Naive thymus-derived CD8-positive, alpha-beta T cell (primary cell): Measurements from ENCODE around the gene MRPL32. TPM values are rescaled to one million over a fixed set of nuclear protein-coding genes. Genes with fewer than 3 reads are reported as not detected.

Experiments
- ATAC-seq, 2 donors: fragments of 150-1000 bp; cut with Tn5 transposase in 1 of 2; sonication (Bioruptor Pico), chemical (Tn5 transposase) in 1 of 2; 1 replicate in 1 of 2; 2 replicates in 1 of 2; pipeline ENCODE4 v1.10.0; 2021; ENCODE audit warnings: mild to moderate bottlenecking in 2 of 2, moderate library complexity in 2 of 2
- POLR2A ChIA-PET: fragments of 350-600 bp; sonication (Branson Sonifier 250); formaldehyde crosslinking; loops from one replicate; lab custom pipeline; 2021; ENCODE audit warnings: antibody characterized with exemption; lab: Charles Lee
- DNase-seq, 10 donors: peaks; one replicate each; pipeline versions ENCODE4 v3.0.0 to v3.0.0-alpha.2; 2020 to 2022
- H3K27ac Mint-ChIP-seq, 10 donors: one replicate each; pipeline ENCODE4 v1.8.0; 2020 to 2022; ENCODE audit warnings: mild to moderate bottlenecking in 10 of 10, mixed read lengths in 10 of 10, moderate library complexity in 4 of 10, inconsistent platforms in 1 of 10
- H3K27me3 Mint-ChIP-seq, 5 donors: one replicate each; pipeline ENCODE4 v1.8.0; 2021 to 2022; ENCODE audit warnings: mixed read lengths in 5 of 5
- H3K36me3 Mint-ChIP-seq, 3 donors: one replicate each; pipeline ENCODE4 v1.8.0; 2020 to 2022; ENCODE audit warnings: mixed read lengths in 3 of 3, mild to moderate bottlenecking in 2 of 3, inconsistent platforms in 1 of 3
- H3K4me1 Mint-ChIP-seq, 4 donors: one replicate each; pipeline ENCODE4 v1.8.0; 2021 to 2022; ENCODE audit warnings: mixed read lengths in 4 of 4
- H3K4me3 Mint-ChIP-seq, 10 donors: one replicate each; pipeline ENCODE4 v1.8.0; 2020 to 2022; ENCODE audit warnings: mild to moderate bottlenecking in 10 of 10, mixed read lengths in 10 of 10, moderate library complexity in 6 of 10, inconsistent platforms in 1 of 10
- H3K9me3 Mint-ChIP-seq, 9 donors: one replicate each; pipeline ENCODE4 v1.8.0; 2020 to 2022; ENCODE audit warnings: mixed read lengths in 9 of 9, mild to moderate bottlenecking in 3 of 9, inconsistent platforms in 1 of 9, moderate library complexity in 1 of 9
- polyA plus RNA-seq, 3 donors: library from polyadenylated mRNA; unstranded; fragments of 300-500 nt; fragmentation: Illumina TruSeq; gene quantifications; one replicate each; pipeline ENCODE4 v1.2.3, GENCODE V29; 2021
- total RNA-seq, 8 experiments: library from RNA in 2 of 8; stranded (reverse) in 2 of 8; gene quantifications; one replicate each; pipeline ENCODE4 v1.2.3 and lab custom pipeline; 2021 to 2026

The MRPL32 gene
- total and polyA plus RNA-seq, 5 experiments from 2014 or later: 27.6 to 59.2 (median 43.5) TPM

DNA sequence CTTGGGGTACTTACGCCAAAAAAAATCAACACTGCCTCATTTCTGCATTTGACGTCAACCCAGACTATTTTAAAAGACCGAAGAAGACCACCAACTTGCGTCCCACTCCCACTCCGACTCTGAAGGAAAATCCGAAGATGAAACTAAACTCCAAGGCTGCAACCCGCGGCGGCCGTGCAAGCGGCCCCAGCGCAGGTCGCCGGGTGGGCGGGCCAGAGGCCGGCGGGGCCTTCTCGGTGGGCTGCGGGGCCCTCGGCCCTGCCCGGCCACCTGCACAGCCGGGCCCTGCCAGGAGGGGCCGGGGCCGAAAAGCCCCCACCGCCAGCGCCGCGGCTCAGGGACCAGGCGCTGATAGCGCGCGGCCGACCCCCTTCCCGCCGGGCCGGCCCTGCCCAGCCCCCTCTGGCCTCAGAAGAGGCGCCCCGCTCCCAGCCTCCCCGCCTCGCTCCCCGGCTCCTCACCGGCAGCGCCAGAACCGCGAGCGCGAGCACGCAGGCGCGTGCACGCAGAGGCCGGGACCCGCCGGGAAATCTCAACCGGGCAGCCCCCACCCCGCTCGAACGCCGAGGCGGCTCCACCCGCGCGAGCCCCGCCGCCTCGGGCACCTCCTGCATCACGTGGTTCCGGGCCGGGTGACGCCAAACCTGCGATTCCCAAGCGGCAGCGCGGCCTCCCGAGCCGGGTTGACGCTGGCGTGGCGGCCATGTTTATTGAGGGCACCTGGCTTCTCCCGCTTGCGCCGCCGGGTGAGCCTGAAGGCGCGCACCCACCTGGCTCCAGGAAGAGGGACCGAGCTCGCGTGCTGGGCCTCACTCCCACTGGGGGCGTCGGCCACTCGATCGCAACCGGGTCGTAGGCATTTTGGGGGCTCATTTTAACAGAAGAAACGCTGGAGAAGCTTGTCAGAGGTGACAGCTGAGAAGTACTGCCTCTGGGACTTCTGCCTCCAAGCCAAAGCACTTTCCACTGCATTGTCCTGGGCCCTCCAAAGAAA is 20.4 kb upstream of the MRPL32 start, which contains the start of gene C7orf25:
Gene C7orf25 (minus strand): TSS at position 617 of the 994 bp plus-strand sequence. CDS start 1,170 bp downstream, outside the sequence.
- DNase-seq (peak; percentile 93 to 97 (median 95)), ATAC-seq (peak; percentile 88 to 93)
- Mint-ChIP-seq H3K4me1 (peaks cover 37 to 76% (median 58%) of the 10 kb centered on the region in 4 donors), H3K27ac (peak within 1 kb of the TSS; percentile 89 to 97 (median 95)), H3K4me3 (peak within 1 kb of the TSS; percentile 84 to 97 (median 93)), H3K9me3 (no peaks in the 10 kb centered on the region), H3K36me3 (peaks cover 0 to 17% (median 2%) of the 10 kb centered on the region in 3 donors), H3K27me3 (no peaks in the 10 kb centered on the region)
- POLR2A ChIA-PET: interaction anchor here (0.7 to 4.8 kb wide), 9 partner anchors 8 to 1578 kb away, joined by 3 to 30 read pairs (median 5); partner anchors contain the start of genes MRPL32 and PSMA2

DNA sequence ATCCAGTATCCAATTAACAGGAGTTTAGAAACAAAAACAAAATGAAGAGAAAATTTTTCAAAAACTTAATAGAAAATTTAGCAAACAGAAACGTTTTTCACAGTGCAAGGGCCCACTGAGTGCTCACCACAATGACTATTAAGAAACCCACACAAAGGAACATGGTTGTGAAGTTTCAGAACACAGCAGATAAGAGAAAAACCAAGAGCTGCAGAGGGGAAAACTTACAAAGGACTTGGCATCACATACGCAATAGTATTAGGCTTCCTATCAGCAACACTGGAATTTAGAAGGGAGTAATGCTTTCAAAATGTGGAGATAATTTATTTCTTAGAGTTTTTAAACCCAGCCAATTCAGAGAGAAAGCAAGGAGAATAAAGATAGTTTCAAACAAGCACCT is 18.6 kb upstream of the MRPL32 start:
- Mint-ChIP-seq H3K4me1 (peaks cover 31 to 63% (median 50%) of the 10 kb centered on the region in 4 donors), H3K27ac (peak overlapping the region; percentile 76 to 97 (median 93)), H3K27me3 (no peaks in the 10 kb centered on the region), H3K9me3 (no peaks in the 10 kb centered on the region), H3K36me3 (peaks cover 0 to 34% (median 7%) of the 10 kb centered on the region in 3 donors), H3K4me3 (peak overlapping the region; percentile 10 to 88 (median 77))
- ATAC-seq (peak in 1 of 2 donors; percentile 44), DNase-seq (peak in 3 of 10 donors; percentile 39 to 55 (median 53))
- POLR2A ChIA-PET: interaction anchor here (0.7 to 4.8 kb wide), 2 partner anchors 18 to 1046 kb away, joined by 3 to 30 read pairs; partner anchors contain the start of genes MRPL32 and PSMA2

DNA sequence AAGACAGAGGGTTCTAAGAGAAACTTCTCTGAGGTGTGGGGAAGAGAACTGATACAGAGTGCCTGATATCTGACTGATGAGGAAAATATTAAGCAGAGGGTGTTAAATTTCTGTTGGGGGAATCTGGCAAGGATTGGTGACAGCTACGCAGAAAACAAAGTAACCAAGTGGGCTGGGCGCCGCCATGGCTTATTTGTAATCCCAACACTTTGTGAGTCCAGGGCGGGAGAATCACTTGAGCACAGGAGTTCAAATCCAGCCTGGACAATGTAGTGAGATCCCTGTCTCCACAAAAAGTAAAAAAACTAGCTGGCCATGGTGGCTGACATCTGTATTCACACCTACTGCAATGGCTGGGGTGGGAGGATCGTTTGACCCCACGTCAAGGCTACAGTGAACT is 18.2 kb upstream of the MRPL32 start:
- POLR2A ChIA-PET: interaction anchor here (0.7 to 4.8 kb wide), 2 partner anchors 18 to 1045 kb away, joined by 3 to 30 read pairs; partner anchors contain the start of genes MRPL32 and PSMA2
- H3K9me3 Mint-ChIP-seq: no peaks in the 10 kb centered on the region
- ATAC-seq (no peak), DNase-seq (no peak)
- H3K36me3 Mint-ChIP-seq: peaks cover 0 to 38% (median 7%) of the 10 kb centered on the region in 3 donors
- no peaks in the 10 kb centered on the region for H3K27me3 Mint-ChIP-seq
- H3K4me3 Mint-ChIP-seq: peak overlapping the region in 9 of 10 donors; percentile 10 to 88 (median 84)
- peaks cover 32 to 60% (median 50%) of the 10 kb centered on the region in 4 donors for H3K4me1 Mint-ChIP-seq
- H3K27ac Mint-ChIP-seq: peak overlapping the region; percentile 76 to 97 (median 93)

DNA sequence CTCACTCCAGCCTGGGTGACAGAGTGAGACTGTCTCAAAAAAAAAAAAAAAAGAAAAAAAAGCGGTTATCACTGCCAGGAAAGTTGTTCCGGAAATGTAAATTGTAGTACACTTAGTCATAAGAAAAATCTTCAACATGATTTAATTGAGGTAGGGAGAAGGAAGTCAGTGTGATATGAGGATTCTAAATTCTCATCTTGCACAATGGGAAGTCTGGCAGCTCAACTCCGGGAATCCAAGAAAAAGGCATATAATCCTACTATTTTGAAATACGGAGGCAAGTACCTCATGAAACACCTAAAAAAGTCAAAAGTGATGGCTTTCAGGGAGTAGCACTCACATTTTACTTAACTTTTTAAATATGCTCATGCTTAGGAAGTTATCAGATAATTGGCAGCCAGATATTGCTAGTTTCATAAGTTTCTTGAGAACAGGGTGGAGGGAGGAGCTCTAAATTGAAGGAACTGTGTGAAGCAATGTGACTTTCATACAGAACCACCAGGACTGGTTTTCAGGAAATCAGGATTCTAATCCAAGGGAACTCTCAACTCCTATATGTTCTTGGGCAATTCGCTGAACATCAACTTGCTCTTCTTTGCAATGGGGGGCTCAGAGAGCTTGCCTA is 17.6 kb upstream of the MRPL32 start:
- Mint-ChIP-seq H3K4me1 (peaks cover 33 to 56% (median 50%) of the 10 kb centered on the region in 4 donors), H3K9me3 (no peaks in the 10 kb centered on the region), H3K4me3 (peak overlapping the region in 2 of 10 donors; percentile 22 to 84), H3K27me3 (no peaks in the 10 kb centered on the region), H3K36me3 (peaks cover 0 to 43% (median 7%) of the 10 kb centered on the region in 3 donors), H3K27ac (peak overlapping the region; percentile 57 to 97 (median 93))
- POLR2A ChIA-PET: interaction anchor here (0.7 to 4.8 kb wide), 2 partner anchors 18 to 1045 kb away, joined by 3 to 30 read pairs; partner anchors contain the start of genes MRPL32 and PSMA2
- ATAC-seq: no peak
- no peak for DNase-seq

DNA sequence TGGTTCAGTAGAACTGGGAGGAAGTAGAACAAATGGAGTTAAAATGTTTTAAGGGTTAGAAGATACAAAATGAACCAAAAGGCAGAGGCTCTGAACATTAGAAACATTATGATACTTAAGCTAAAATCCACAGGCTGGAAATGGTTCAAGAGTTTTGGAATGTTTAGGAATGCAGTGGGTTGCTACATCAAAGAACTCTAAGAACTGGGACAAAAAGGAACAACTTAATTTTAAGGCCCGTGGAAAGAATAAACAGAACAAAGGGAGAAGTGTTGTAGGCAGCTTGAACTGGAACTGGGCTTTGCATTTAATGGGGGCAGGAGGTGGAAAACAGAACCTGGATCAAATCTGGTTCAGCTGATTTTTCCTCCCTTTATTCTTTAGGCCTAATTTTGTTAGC is 16.8 kb upstream of the MRPL32 start:
- no peak for DNase-seq
- peaks cover 27 to 48% (median 45%) of the 10 kb centered on the region in 4 donors for H3K4me1 Mint-ChIP-seq
- ATAC-seq: no peak
- no peaks in the 10 kb centered on the region for H3K27me3 Mint-ChIP-seq
- H3K9me3 Mint-ChIP-seq: no peaks in the 10 kb centered on the region
- H3K4me3 Mint-ChIP-seq: no peak overlapping the region
- POLR2A ChIA-PET: interaction anchor here (4.8 kb wide), 1 partner anchor 17 kb away, joined by 30 read pairs; the partner anchor contains the start of genes MRPL32 and PSMA2
- peak overlapping the region in 7 of 10 donors; percentile 30 to 91 (median 54) for H3K27ac Mint-ChIP-seq
- H3K36me3 Mint-ChIP-seq: peaks cover 0 to 52% (median 9%) of the 10 kb centered on the region in 3 donors

DNA sequence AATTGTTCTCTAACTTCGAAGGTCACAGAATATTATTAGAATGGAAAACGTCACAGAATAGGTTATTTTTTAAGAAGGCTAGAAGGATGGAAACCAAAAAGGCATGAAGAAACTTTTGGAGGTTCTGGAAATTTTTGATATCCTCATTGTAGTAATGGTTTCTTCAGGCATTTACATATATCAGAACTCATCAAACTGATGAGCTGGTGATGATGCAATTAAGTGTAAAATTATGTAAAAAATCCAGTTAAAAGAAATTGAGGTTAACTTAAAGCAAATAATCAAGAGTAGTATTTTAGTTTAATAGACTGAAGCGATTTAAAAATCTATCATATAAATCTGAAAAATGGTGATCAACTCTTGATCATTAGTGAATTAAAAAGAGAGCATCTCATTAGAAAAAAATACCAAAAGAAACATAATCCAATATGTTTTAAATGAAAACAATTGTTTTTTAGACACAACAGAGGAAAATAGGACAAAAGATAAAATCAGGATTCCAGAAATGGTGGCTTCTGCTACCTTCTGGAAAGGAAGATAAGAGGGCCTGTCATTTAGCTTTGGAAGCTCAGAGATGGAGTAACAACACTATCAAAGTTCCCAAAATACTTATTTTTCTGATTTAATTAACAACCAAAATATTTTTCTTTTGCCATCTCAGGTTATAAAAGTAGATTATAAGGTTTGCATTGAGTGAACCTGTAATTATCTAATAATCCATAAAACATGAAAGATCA is 10.0 kb upstream of the MRPL32 start:
- DNase-seq: no peak
- Mint-ChIP-seq H3K9me3 (no peaks in the 10 kb centered on the region), H3K4me1 (peaks cover 0 to 20% (median 10%) of the 10 kb centered on the region in 4 donors), H3K36me3 (peaks cover 0 to 97% (median 24%) of the 10 kb centered on the region in 3 donors), H3K4me3 (no peak overlapping the region), H3K27me3 (no peaks in the 10 kb centered on the region), H3K27ac (peak overlapping the region in 1 of 10 donors; percentile 6)
- POLR2A ChIA-PET: no interaction called here
- no peak for ATAC-seq

DNA sequence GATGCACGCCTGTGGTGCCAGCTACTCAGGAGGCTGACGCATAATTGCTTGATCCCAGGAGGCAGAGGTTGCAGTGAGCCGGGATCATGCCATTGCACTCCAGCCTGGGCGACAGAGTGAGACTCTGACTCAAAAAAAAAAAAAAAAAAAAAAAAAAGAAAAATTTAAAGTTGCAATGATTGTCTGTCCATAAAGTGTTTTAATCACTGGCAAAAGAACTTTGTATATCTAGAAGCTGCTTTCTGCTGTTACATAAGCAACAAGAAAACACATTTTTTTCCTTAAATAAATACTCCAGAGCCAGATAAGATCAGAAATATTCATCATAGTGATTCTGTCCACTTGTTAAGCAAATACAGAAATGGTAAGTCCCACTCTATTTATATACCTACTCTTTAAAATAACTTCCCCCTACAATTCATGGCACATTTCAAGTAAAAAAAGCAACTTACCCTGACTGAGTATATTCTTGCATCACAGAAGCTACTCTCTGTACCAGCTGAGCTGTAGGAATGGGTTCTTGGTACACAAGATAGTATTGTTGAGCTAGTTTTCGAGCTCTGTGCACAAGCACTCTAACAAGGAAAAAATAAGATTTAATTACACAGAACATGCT is 7.8 kb upstream of the MRPL32 start:
- peak overlapping the region in 3 of 10 donors; percentile 7 to 33 (median 28) for H3K27ac Mint-ChIP-seq
- ATAC-seq: no peak
- POLR2A ChIA-PET: no interaction called here
- H3K4me1 Mint-ChIP-seq: peaks cover 14 to 42% (median 26%) of the 10 kb centered on the region in 4 donors
- no peak overlapping the region for H3K4me3 Mint-ChIP-seq
- H3K36me3 Mint-ChIP-seq: peaks cover 0 to 83% (median 21%) of the 10 kb centered on the region in 3 donors
- no peaks in the 10 kb centered on the region for H3K9me3 Mint-ChIP-seq
- no peaks in the 10 kb centered on the region for H3K27me3 Mint-ChIP-seq
- no peak for DNase-seq

DNA sequence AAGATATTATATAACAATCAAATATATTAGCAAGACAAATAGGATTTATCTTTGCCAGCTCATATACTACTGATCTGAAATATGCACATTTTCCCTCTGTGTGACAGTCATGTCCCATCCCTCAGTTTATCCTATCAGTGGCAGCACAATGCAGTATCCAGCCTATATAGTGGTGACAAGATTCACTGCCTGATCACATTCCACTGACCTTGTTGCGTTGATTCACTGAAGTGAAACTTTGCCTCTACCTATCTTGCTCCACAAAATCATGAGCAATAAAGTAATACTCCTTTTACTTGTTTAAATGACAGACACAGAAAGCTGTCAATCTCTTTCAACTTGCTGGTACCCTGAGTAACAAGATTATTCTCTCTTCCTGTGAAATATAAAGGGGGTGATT is 6.5 kb upstream of the MRPL32 start:
- ATAC-seq: no peak
- Mint-ChIP-seq H3K4me3 (no peak overlapping the region), H3K27ac (peak overlapping the region in 1 of 10 donors; percentile 55), H3K4me1 (peaks cover 19 to 54% (median 36%) of the 10 kb centered on the region in 4 donors), H3K9me3 (no peaks in the 10 kb centered on the region), H3K36me3 (peaks cover 0 to 70% (median 17%) of the 10 kb centered on the region in 3 donors), H3K27me3 (no peaks in the 10 kb centered on the region)
- no peak for DNase-seq
- POLR2A ChIA-PET: no interaction called here

DNA sequence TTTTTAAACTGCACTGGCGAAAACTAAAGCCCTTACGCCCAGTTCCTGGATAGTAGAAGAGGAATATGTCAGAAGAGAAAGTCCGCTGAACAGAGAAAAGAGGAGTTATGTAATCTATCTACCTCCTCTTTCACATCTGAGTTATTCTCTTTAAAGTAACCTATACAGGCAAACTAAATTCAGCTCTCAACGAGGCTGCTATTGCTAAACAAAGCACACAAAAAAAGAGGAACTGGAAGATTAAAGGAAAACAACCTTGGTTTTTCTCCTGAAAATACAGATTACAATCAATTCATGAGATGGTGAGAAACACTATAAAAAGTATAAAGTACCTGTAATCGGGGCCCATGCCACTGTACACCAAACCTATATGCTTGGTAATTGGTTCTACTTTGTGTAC is 6.0 kb upstream of the MRPL32 start:
- H3K36me3 Mint-ChIP-seq: peaks cover 0 to 65% (median 17%) of the 10 kb centered on the region in 3 donors
- POLR2A ChIA-PET: interaction anchor here (0.8 to 1.1 kb wide), 2 partner anchors 9 to 14 kb away, joined by 3 to 5 read pairs; partner anchors contain the start of gene C7orf25

DNA sequence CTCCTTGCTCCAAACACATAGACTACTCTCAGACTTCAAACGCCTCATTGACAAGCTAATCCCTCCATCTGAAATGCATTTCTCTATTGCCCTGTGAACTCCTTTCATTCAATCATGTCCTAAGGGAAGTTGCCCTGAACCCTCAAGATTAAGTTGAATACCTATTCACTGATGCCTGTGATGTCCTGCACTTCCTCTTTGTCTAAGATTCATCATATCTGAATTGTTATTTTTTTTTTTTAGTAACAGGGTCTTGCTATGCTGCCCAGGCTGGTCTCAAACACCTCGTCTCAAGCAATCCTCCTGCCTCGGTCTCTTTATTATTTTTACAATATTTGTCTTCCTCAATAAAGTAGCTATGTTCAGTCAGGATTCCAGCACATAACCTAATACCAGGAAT is 3.4 kb upstream of the MRPL32 start:
- Mint-ChIP-seq H3K4me1 (peaks cover 29 to 81% (median 52%) of the 10 kb centered on the region in 4 donors), H3K36me3 (peaks cover 0 to 40% (median 3%) of the 10 kb centered on the region in 3 donors), H3K27ac (peak overlapping the region in 4 of 10 donors; percentile 6 to 77 (median 61)), H3K4me3 (peak overlapping the region in 1 of 10 donors; percentile 35), H3K27me3 (no peaks in the 10 kb centered on the region), H3K9me3 (no peaks in the 10 kb centered on the region)
- DNase-seq: no peak
- no peak for ATAC-seq
- POLR2A ChIA-PET: interaction anchor here (1.8 kb wide), 1 partner anchor 40 kb away, joined by 5 read pairs; no protein-coding TSS in a partner anchor

More for the DNA sequence above, 6.0 kb upstream of the MRPL32 start:
- no peak overlapping the region for H3K4me3 Mint-ChIP-seq
- H3K4me1 Mint-ChIP-seq: peaks cover 19 to 59% (median 39%) of the 10 kb centered on the region in 4 donors
- H3K9me3 Mint-ChIP-seq: no peaks in the 10 kb centered on the region
- H3K27ac Mint-ChIP-seq: no peak overlapping the region
- ATAC-seq (no peak), DNase-seq (no peak)
- H3K27me3 Mint-ChIP-seq: no peaks in the 10 kb centered on the region

DNA sequence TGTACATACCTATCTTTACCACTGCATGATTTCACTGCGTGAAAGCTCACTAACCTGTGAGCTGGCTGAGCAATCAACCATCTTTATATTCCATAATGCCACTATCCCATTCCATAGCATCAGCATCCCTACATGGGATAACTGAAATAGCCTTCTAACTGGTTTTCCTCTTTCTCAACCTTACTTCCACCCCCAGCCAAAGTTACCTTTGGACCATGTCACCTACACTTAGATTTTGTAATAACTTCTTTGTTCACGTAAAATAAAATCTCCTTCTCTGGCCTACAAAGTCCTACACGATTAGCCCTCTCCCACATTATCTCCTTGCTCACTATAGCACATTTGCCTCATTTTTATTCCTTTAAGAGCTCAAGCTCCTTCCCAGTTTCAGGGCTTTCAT is 2.7 kb upstream of the MRPL32 start:
- peaks cover 0 to 34% (median 2%) of the 10 kb centered on the region in 3 donors for H3K36me3 Mint-ChIP-seq
- H3K4me1 Mint-ChIP-seq: peaks cover 29 to 86% (median 59%) of the 10 kb centered on the region in 4 donors
- H3K27ac Mint-ChIP-seq: peak overlapping the region in 6 of 10 donors; percentile 5 to 77 (median 34)
- DNase-seq (no peak), ATAC-seq (no peak)
- POLR2A ChIA-PET: interaction anchor here (0.6 to 1.8 kb wide), 2 partner anchors 41 to 79 kb away, joined by 3 to 5 read pairs; no protein-coding TSS in a partner anchor
- H3K27me3 Mint-ChIP-seq: no peaks in the 10 kb centered on the region
- no peaks in the 10 kb centered on the region for H3K9me3 Mint-ChIP-seq
- peak overlapping the region in 9 of 10 donors; percentile 8 to 82 (median 48) for H3K4me3 Mint-ChIP-seq
